OCI-LY1 (cell line): ENCODE measurements around the gene GADD45G.

Experiments
- H2AFZ ChIP-seq: fragments of 200-600 bp; sonication (generic), shearing (Covaris generic); 2 replicates; pipeline ENCODE4 v1.6.0; 2014; ENCODE audit warnings: antibody characterized with exemption, mild to moderate bottlenecking, low read length
- H3F3A ChIP-seq: fragments of 200-600 bp; sonication (generic), shearing (Covaris generic); 2 replicates; pipeline ENCODE4 v1.6.0; 2014; ENCODE audit warnings: mild to moderate bottlenecking, antibody characterized with exemption, low read length, moderate library complexity; ENCODE audit not compliant: insufficient read depth
- H3K27ac ChIP-seq: fragments of 200-600 bp; sonication (generic); 2 replicates; pipeline ENCODE4 v1.5.1; 2014; ENCODE audit warnings: low read length, mixed run types, mild to moderate bottlenecking, low read depth; ENCODE audit not compliant: poor library complexity, severe bottlenecking
- H3K27me3 ChIP-seq: fragments of 200-600 bp; sonication (generic); 2 replicates; pipeline ENCODE4 v1.6.0; 2014; ENCODE audit warnings: antibody characterized with exemption, mild to moderate bottlenecking, low read length, moderate library complexity; ENCODE audit not compliant: insufficient read depth
- H3K36me3 ChIP-seq: fragments of 200-600 bp; sonication (generic); 2 replicates; pipeline ENCODE4 v1.6.1; 2014; ENCODE audit warnings: mild to moderate bottlenecking, antibody characterized with exemption, low read length, moderate library complexity, mixed read lengths; ENCODE audit not compliant: insufficient read depth
- H3K4me1 ChIP-seq: fragments of 200-600 bp; sonication (generic); 2 replicates; pipeline ENCODE4 v1.5.1; 2014; ENCODE audit warnings: mild to moderate bottlenecking, low read length, moderate library complexity; ENCODE audit not compliant: insufficient read depth, severe bottlenecking
- H3K4me2 ChIP-seq: fragments of 200-600 bp; sonication (generic), shearing (Covaris generic); 2 replicates; pipeline ENCODE4 v1.6.1; 2014; ENCODE audit warnings: low read length
- H3K4me3 ChIP-seq: fragments of 200-600 bp; sonication (generic); 2 replicates; pipeline ENCODE4 v1.5.1; 2014; ENCODE audit warnings: low read length, low read depth, mild to moderate bottlenecking, mixed read lengths; ENCODE audit not compliant: poor library complexity, severe bottlenecking
- H3K79me2 ChIP-seq: fragments of 200-600 bp; shearing (Covaris generic); 2 replicates; pipeline ENCODE4 v1.6.1; 2016; ENCODE audit warnings: mixed run types, low read length, mixed read lengths; ENCODE audit not compliant: insufficient read depth
- H3K9ac ChIP-seq: fragments of 200-600 bp; sonication (generic), shearing (Covaris generic); 2 replicates; pipeline ENCODE4 v1.6.1; 2014; ENCODE audit warnings: mild to moderate bottlenecking, low read length, mixed read lengths
- H3K9me2 ChIP-seq: fragments of 200-600 bp; sonication (generic), shearing (Covaris generic); 2 replicates; pipeline ENCODE4 v1.6.1; 2014; ENCODE audit warnings: low read depth, mild to moderate bottlenecking, low read length, mixed read lengths
- H3K9me3 ChIP-seq: fragments of 200-600 bp; shearing (Covaris generic); 2 replicates; pipeline ENCODE4 v1.6.1; 2014; ENCODE audit warnings: low read length, mixed read lengths
- H4K20me1 ChIP-seq: fragments of 200-600 bp; sonication (generic), shearing (Covaris generic); 2 replicates; pipeline ENCODE4 v1.6.0; 2016; ENCODE audit warnings: mild to moderate bottlenecking, low read length; ENCODE audit not compliant: insufficient read depth
- CTCF ChIP-seq: fragments of 200-600 bp; sonication (generic), shearing (Covaris generic); IDR thresholded peaks from 2 replicates; pipeline ENCODE4 v1.5.1; 2017; ENCODE audit warnings: mild to moderate bottlenecking, antibody characterized with exemption, low read length, moderate library complexity, mixed read lengths
- EZH2 ChIP-seq: fragments of 200-600 bp; sonication (generic), shearing (Covaris generic); IDR thresholded peaks from 2 replicates; pipeline ENCODE4 v1.8.0; 2017; ENCODE audit warnings: borderline replicate concordance, mixed run types, mild to moderate bottlenecking, antibody characterized with exemption, low read length, moderate library complexity, mixed read lengths

GADD45G gene

GRCh38 chr9:89637787-89638186 is 33.0 kb downstream of the GADD45G start:
- no peaks in the 10 kb centered on the region for H3K9me3 ChIP-seq
- H3K9me2 ChIP-seq, result no peaks in the 10 kb centered on the region
- H3K36me3 ChIP-seq, result no peaks in the 10 kb centered on the region
- no peaks in the 10 kb centered on the region for H3K4me1 ChIP-seq
- H3K4me3 ChIP-seq, result no peak overlapping the region
- H3K27ac ChIP-seq, result no peak overlapping the region
- H4K20me1 ChIP-seq, result no peaks in the 10 kb centered on the region
- TF ChIP-seq CTCF (no peak), EZH2 (no peak)
- no peaks in the 10 kb centered on the region for H3K27me3 ChIP-seq
- no peak overlapping the region for H2AFZ ChIP-seq
- no peaks in the 10 kb centered on the region for H3F3A ChIP-seq
- no peaks in the 10 kb centered on the region for H3K79me2 ChIP-seq
- H3K9ac ChIP-seq, result no peak overlapping the region
- no peak overlapping the region for H3K4me2 ChIP-seq

DNA sequence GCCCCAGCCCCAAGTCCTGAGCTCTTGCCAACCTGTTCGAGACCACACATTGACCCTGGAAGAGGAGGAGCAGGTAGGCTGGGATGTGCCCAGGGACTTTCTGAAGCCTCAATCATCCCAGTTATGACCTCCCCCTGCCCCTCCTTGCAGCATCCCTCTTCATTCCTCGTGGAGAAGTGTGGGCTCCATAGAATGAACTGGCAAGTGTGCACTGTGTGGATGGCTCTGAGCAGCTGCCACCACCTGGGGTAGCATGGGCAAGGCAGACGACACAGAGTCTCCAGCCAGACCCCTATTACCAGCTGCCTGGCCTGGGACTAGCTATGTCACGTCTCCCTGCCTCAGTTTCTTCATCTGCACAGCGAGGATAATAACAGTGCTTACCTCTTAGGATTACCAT is 33.5 kb downstream of the GADD45G start:
- Histone ChIP-seq H3K36me3 (no peaks in the 10 kb centered on the region), H3F3A (no peaks in the 10 kb centered on the region), H3K4me3 (no peak overlapping the region), H3K4me2 (no peak overlapping the region), H3K27ac (no peak overlapping the region), H3K9ac (no peak overlapping the region), H2AFZ (no peak overlapping the region), H3K4me1 (no peaks in the 10 kb centered on the region), H3K9me2 (no peaks in the 10 kb centered on the region), H3K79me2 (no peaks in the 10 kb centered on the region), H3K9me3 (no peaks in the 10 kb centered on the region), H4K20me1 (no peaks in the 10 kb centered on the region), H3K27me3 (no peaks in the 10 kb centered on the region)
- TF ChIP-seq CTCF, result no peak

DNA sequence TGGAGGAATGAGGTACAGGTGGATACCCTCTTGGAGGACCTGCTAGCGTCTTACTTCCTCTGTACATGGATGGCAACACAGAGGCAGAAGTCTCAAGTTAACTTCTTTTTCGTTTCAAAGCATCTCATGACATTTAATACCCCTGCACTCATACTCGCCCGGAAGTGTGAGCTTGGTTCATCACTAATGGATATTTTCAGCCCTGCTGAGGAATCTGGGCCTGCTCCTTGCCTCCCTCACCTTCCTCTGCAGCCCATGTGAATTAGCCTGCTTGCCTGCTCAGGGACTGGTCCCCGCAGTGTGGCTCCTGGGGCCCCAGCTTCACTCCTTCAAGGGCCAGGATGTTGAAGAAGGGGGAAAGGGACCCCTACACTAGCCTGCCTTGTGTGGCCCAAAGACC is 34.1 kb downstream of the GADD45G start:
- Histone ChIP-seq H3F3A (no peaks in the 10 kb centered on the region), H4K20me1 (no peaks in the 10 kb centered on the region), H3K79me2 (no peaks in the 10 kb centered on the region), H3K4me1 (no peaks in the 10 kb centered on the region), H3K4me2 (no peak overlapping the region), H3K36me3 (no peaks in the 10 kb centered on the region), H3K9me3 (no peaks in the 10 kb centered on the region), H3K9me2 (no peaks in the 10 kb centered on the region), H2AFZ (no peak overlapping the region), H3K27ac (no peak overlapping the region), H3K4me3 (no peak overlapping the region), H3K27me3 (no peaks in the 10 kb centered on the region), H3K9ac (no peak overlapping the region)
- no peak for TF ChIP-seq EZH2
- no peak for TF ChIP-seq CTCF
